HL-60 (cell line): Measurements from ENCODE around the gene CLNS1A.

Experiments used
- DNase-seq, 2 experiments: peaks; one replicate each; pipeline ENCODE4 v3.0.0-alpha.2; 2010 to 2020; ENCODE audit warnings: low read depth in 1 of 2, low spot score in 1 of 2
- H3K27ac ChIP-seq: fragments of 250-450 bp; sonication (Bioruptor Pico); replicated peaks from 2 replicates; pipeline ENCODE4 v1.5.1; 2020; ENCODE audit warnings: mild to moderate bottlenecking, moderate library complexity
- H3K27me3 ChIP-seq: fragments of 250-450 bp; sonication (Bioruptor Pico); 2 replicates; pipeline ENCODE4 v1.5.1; 2021; ENCODE audit warnings: mild to moderate bottlenecking, moderate library complexity; ENCODE audit not compliant: insufficient read depth, poor library complexity, severe bottlenecking
- H3K4me3 ChIP-seq: replicated peaks from 2 replicates; pipeline ENCODE4 v1.5.1; 2011; ENCODE audit warnings: mild to moderate bottlenecking, control low read depth, low read length; ENCODE audit not compliant: insufficient read depth
- CTCF ChIP-seq: IDR thresholded peaks from one replicate; pipeline ENCODE4 v1.5.1; 2011; ENCODE audit warnings: low read length, control low read depth, inconsistent platforms; ENCODE audit not compliant: insufficient read depth
- GABPA ChIP-seq: IDR thresholded peaks from 2 replicates; pipeline ENCODE4 v1.6.1; 2012; ENCODE audit warnings: low read depth
- POLR2AphosphoS5 ChIP-seq: IDR thresholded peaks from 2 replicates; pipeline ENCODE4 v1.6.1; 2012; ENCODE audit warnings: low read depth
- REST ChIP-seq: IDR thresholded peaks from 2 replicates; pipeline ENCODE4 v1.6.1; 2012; ENCODE audit warnings: low read depth; ENCODE audit not compliant: insufficient replicate concordance
- SPI1 ChIP-seq: IDR thresholded peaks from 2 replicates; pipeline ENCODE4 v1.6.1; 2012; ENCODE audit warnings: low read depth, mild to moderate bottlenecking, borderline replicate concordance

CLNS1A gene

GRCh38 chr11:77619576-77620198, 17.9 kb downstream of the CLNS1A start:
- DNase-seq: peak in 1 of 2 experiments; percentile 41
- TF ChIP-seq SPI1: no peak
- peak; percentile 43 for TF ChIP-seq CTCF

GRCh38 chr11:77617892-77618291, 19.7 kb downstream of the CLNS1A start:
- Histone ChIP-seq H3K4me3 (no peak overlapping the region), H3K27me3 (no peaks in the 10 kb centered on the region), H3K27ac (no peak overlapping the region)
- no peak for TF ChIP-seq POLR2AphosphoS5
- no peak for TF ChIP-seq GABPA
- no peak for TF ChIP-seq SPI1
- TF ChIP-seq REST: no peak
- TF ChIP-seq CTCF: no peak
- no peak for DNase-seq

More at GRCh38 chr11:77619576-77620198, 17.9 kb downstream of the CLNS1A start:
- H3K27ac ChIP-seq: no peak overlapping the region
- no peak overlapping the region for H3K4me3 ChIP-seq
- H3K27me3 ChIP-seq: no peaks in the 10 kb centered on the region

- Histone ChIP-seq H3K27me3 (no peaks in the 10 kb centered on the region), H3K4me3 (no peak overlapping the region), H3K27ac (no peak overlapping the region)
- TF ChIP-seq SPI1 (no peak), GABPA (no peak), REST (no peak), CTCF (no peak), POLR2AphosphoS5 (no peak)
- DNase-seq: no peak
These were observed 25.7 kb downstream of the CLNS1A start for GRCh38 chr11:77611921-77612320.

GRCh38 chr11:77609234-77609633, 28.4 kb downstream of the CLNS1A start:
- no peak for DNase-seq
- no peaks in the 10 kb centered on the region for H3K27me3 ChIP-seq
- H3K4me3 ChIP-seq: no peak overlapping the region
- no peak overlapping the region for H3K27ac ChIP-seq
- TF ChIP-seq SPI1 (no peak), GABPA (no peak), CTCF (no peak), POLR2AphosphoS5 (no peak), REST (no peak)
